Activated CD4-positive, alpha-beta T cell treated with anti-CD3 and anti-CD28 coated beads for 48 hours (primary cell): ENCODE measurements around the gene HARS2.
A peak's percentile ranks its signal among the peaks of the same experiment; 100 is the strongest.
"Not testable (repeated sequence)": the region's sequence is repeated elsewhere in the genome, so short reads cannot be mapped to it uniquely, and the experiment has no call there.

Experiments used
- DNase-seq: peaks from one replicate; pipeline ENCODE4 v3.0.0-alpha.2; 2020

Gene HARS2

GRCh38 chr5:140700177-140701144, 9.2 kb downstream of the HARS2 start, which contains the start of gene ZMAT2:
Gene ZMAT2 (plus strand): TSS chr5:140700447. CDS start chr5:140700461, 14 bp downstream.
- peak; percentile 95 for DNase-seq

GRCh38 chr5:140707812-140708211, 16.6 kb downstream of the HARS2 start:
- DNase-seq, result no peak

- DNase-seq, result not testable (repeated sequence)
These were observed 17.5 kb downstream of the HARS2 start for GRCh38 chr5:140708787-140709186.

- peak; percentile 94 for DNase-seq
These were observed 19.8 kb downstream of the HARS2 start for GRCh38 chr5:140710899-140711552.

GRCh38 chr5:140711794-140712193, 20.5 kb downstream of the HARS2 start:
- no peak for DNase-seq

GRCh38 chr5:140713562-140714094, 22.4 kb downstream of the HARS2 start:
- DNase-seq, result no peak

DNA sequence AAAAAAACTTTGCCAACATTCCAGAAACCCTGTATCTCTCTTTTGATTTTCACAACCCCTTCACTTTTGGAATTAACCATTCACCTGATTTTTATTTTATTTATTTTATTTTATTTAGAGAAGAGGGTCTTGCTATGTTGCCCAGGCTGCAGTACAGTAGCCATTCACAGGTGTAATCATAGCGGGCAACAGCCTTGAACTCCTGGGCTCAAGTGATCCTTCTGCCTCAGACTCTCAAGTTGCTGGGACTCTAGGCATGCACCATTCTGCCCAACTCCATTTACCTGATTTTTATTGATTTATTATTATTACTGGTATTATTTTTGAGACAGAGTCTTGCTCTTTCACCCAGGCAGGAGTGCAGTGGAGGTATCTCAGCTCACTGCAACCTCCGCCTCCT, 25.0 kb downstream of the HARS2 start:
- not testable (repeated sequence) for DNase-seq

DNA sequence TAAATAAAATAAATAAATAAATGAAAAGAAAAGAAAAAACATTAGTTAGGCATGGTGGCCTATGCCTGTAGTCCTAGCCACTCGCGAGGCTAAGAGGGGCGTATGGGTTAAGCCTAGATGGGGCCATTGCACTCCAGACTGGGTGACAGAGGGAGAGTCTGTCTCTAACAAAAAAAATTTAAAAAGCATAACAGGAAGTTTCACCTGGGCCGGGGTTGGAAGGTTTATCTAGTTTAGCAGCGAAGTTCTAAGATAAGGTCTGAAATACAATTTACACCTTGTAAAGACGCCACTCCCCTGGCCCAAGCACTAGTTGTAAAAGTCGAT, 27.0 kb downstream of the HARS2 start:
- DNase-seq, result no peak

GRCh38 chr5:140720738-140721137, 29.5 kb downstream of the HARS2 start:
- DNase-seq, result not testable (repeated sequence)

DNA sequence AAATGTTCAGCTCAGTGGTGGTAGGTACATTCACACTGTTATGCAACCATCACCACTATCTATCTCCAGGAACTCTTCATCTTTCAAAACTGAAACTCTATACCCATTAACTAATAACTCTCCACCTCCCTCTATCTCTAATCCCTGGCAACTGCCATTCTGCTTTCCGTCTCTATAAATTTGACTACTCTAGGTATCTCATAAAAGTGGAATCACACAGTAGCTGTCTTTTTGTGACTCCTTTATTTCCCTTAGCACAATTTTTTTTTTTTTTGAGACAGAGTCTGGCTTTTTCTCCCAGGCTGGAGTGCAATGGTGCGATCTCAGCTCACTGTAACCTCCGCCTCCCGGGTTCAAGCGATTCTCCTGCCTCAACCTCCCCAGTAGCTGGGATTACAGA, 30.1 kb downstream of the HARS2 start:
- not testable (repeated sequence) for DNase-seq

DNA sequence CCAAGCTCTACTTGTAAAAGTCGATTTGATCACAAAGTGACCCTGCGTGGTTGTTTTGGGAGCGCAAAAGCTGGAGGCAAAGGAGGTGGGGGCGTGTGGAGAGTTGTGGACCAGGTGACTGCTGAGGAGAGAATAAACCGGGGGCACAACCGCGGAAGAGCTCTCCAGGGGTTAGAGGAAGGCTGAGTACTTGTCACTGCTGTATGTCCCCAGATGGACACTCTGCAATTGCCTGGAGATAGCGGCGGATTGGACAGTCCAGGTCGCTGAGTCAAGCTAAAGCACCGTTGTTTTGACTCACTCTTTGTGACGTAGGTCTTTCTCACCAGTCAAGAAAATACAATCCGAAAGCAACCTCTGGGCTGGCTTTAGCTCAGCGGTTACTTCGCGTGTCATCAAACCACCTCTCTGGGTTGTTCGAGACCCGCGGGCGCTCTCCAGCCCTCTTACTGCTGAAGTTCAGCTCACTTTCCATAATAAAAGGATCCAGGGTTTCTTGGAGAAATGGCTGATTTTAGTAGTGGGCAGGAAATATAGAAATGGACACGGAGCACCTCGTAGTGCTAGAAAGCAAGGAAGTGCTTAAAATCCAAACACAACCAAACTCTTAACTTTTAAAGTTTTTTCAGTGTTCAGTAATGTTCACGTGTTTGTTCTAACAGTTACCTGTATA, 34.7 kb downstream of the HARS2 start:
- peak; percentile 89 for DNase-seq

GRCh38 chr5:140733098-140733497, 41.8 kb downstream of the HARS2 start:
- no peak for DNase-seq

- DNase-seq, result no peak
These were observed 43.1 kb downstream of the HARS2 start for GRCh38 chr5:140734354-140734753.

GRCh38 chr5:140737486-140737885, 46.2 kb downstream of the HARS2 start:
- DNase-seq, result no peak

DNA sequence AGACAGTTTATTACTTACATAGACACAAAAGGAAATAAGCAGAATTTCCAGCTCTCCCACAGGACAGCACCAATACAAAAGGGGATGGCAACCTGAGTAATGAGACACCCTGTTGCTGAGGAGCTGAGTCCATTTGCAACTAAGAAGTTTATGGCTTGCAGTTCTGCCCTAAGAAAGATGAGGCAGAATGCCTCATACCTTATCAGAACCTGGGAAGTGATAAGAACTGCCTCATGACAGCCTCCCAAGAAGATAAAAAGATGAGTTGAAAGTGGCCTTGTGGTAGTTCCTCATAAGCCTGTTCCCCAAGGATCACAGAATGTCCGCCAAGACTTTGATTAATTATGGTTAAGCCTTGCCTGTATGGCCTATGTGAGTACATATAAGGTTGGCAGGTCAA, 50.7 kb downstream of the HARS2 start:
- no peak for DNase-seq
